Tibial nerve (tissue), 4 donors: Measurements from ENCODE around the gene STK17A. TPM values are rescaled to one million over a fixed set of nuclear protein-coding genes. Genes with fewer than 3 reads are reported as not detected.
"Not testable (repeated sequence)": the region's sequence is repeated elsewhere in the genome, so short reads cannot be mapped to it uniquely, and the experiment has no call there.

Source experiments
- DNase-seq, 2 donors: peaks; one replicate each; pipeline ENCODE4 v3.0.0-alpha.2; 2019; ENCODE audit warnings: low spot score in 2 of 2
- H3K27ac ChIP-seq, 4 donors: fragments of 200-600 bp; sonication (generic) in 3 of 4; one replicate each; pipeline ENCODE4 v1.5.1; 2017 to 2019; ENCODE audit warnings: mild to moderate bottlenecking in 1 of 4
- H3K27me3 ChIP-seq, 2 donors: fragments of 200-600 bp; sonication (generic) in 1 of 2; one replicate each; pipeline versions ENCODE4 v1.5.1 to v1.6.0; 2017 to 2019
- H3K36me3 ChIP-seq, 3 donors: fragments of 200-600 bp; sonication (generic); one replicate each; pipeline ENCODE4 v1.5.1; 2018 to 2019
- H3K4me1 ChIP-seq, 4 donors: fragments of 200-600 bp; sonication (generic) in 3 of 4; one replicate each; pipeline ENCODE4 v1.5.1; 2017 to 2019
- H3K4me3 ChIP-seq, 4 donors: fragments of 200-600 bp; sonication (generic) in 3 of 4; one replicate each; pipeline ENCODE4 v1.5.1; 2017 to 2019; ENCODE audit warnings: mild to moderate bottlenecking in 1 of 4, moderate library complexity in 1 of 4
- H3K9me3 ChIP-seq, 4 donors: fragments of 200-600 bp; sonication (generic) in 3 of 4; one replicate each; pipeline ENCODE4 v1.5.1; 2017 to 2019
- EP300 ChIP-seq, 2 donors: sonication (generic); formaldehyde crosslinking; IDR thresholded peaks; one replicate each; pipeline ENCODE4 v1.6.1; 2017; ENCODE audit warnings: antibody characterized with exemption in 2 of 2, mild to moderate bottlenecking in 1 of 2
- POLR2A ChIP-seq, 2 donors: fragments of 450-650 bp; IDR thresholded peaks; one replicate each; pipeline ENCODE4 v1.6.1; 2017; ENCODE audit warnings: antibody characterized with exemption in 2 of 2, mild to moderate bottlenecking in 2 of 2, moderate library complexity in 2 of 2
- WGBS, 2 donors: methylation state at CpG; one replicate each; pipeline ENCODE4 v1.1.5; 2018; 5-methylcytosine and 5-hydroxymethylcytosine counted together
- total RNA-seq, 4 donors: library from RNA; depleted of rRNA; stranded (reverse); fragments of >200 nt; gene quantifications; one replicate each; pipeline ENCODE4 v1.1.0, GENCODE V29; 2016
- TF ChIP-seq, protein P1 (sequence below), 5 experiments: fragments of 200-600 bp in 3 of 5; fragments of 450-650 bp in 2 of 5; sonication (generic) in 3 of 5; IDR thresholded peaks; one replicate each; pipeline ENCODE4 v1.5.1; 2016 to 2019; ENCODE audit warnings: antibody characterized with exemption in 5 of 5, mild to moderate bottlenecking in 3 of 5, moderate library complexity in 2 of 5

Gene STK17A
- total RNA-seq, 4 donors from 2014 or later, result 9.0 to 23.6 (median 13.5) TPM

DNA sequence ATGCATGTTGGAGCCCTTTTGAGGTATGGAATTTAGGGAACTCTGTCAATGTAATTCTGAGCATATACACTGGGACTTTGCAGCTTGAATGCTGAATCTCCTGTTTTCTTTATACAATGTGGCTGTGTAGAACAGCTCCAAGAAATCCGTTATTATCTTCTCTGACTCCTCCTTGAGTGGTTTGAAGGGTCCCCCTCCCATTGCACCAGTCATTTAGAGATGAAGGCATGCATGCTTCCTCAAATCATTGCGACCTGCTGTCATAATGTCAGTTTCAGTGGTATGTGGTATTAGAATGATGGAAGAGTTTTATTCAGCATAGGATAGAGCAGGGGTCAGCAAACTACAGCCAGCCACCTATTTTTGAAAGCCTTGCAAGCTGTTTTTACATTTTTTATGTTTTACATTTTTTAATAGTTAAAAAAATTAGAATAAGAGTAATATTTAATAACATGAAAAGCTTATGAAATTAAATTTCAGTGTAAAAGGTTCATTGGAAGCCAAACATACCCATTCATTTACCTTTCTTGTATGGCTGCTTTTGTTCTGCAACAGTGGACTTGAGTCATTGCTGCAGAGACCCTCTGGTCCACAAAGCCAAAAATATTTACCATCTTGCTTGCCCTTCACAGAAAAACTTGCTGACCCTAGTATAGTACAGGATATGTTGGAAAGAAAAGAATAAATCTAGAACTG lies 8.1 kb downstream of the STK17A start:
- H3K9me3 ChIP-seq, result no peaks in the 10 kb centered on the region
- TF ChIP-seq POLR2A (IDR thresholded peaks at IDR 0.05) (no peak), EP300 (IDR thresholded peaks at IDR 0.05) (no peak)
- TF ChIP-seq, protein P1, sequence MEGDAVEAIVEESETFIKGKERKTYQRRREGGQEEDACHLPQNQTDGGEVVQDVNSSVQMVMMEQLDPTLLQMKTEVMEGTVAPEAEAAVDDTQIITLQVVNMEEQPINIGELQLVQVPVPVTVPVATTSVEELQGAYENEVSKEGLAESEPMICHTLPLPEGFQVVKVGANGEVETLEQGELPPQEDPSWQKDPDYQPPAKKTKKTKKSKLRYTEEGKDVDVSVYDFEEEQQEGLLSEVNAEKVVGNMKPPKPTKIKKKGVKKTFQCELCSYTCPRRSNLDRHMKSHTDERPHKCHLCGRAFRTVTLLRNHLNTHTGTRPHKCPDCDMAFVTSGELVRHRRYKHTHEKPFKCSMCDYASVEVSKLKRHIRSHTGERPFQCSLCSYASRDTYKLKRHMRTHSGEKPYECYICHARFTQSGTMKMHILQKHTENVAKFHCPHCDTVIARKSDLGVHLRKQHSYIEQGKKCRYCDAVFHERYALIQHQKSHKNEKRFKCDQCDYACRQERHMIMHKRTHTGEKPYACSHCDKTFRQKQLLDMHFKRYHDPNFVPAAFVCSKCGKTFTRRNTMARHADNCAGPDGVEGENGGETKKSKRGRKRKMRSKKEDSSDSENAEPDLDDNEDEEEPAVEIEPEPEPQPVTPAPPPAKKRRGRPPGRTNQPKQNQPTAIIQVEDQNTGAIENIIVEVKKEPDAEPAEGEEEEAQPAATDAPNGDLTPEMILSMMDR (IDR thresholded peaks at IDR 0.05), result no peak
- whole genome bisulfite sequencing, 2 donors, result 45 to 50% methylated on average over 2 of the region's 2 CpGs
- H3K27me3 ChIP-seq, result no peaks in the 10 kb centered on the region
- no peak overlapping the region for H3K27ac ChIP-seq
- H3K4me1 ChIP-seq, result peaks cover 0 to 63% (median 26%) of the 10 kb centered on the region in 4 donors
- H3K4me3 ChIP-seq, result no peak overlapping the region
- H3K36me3 ChIP-seq, result no peaks in the 10 kb centered on the region
- no peak for DNase-seq

DNA sequence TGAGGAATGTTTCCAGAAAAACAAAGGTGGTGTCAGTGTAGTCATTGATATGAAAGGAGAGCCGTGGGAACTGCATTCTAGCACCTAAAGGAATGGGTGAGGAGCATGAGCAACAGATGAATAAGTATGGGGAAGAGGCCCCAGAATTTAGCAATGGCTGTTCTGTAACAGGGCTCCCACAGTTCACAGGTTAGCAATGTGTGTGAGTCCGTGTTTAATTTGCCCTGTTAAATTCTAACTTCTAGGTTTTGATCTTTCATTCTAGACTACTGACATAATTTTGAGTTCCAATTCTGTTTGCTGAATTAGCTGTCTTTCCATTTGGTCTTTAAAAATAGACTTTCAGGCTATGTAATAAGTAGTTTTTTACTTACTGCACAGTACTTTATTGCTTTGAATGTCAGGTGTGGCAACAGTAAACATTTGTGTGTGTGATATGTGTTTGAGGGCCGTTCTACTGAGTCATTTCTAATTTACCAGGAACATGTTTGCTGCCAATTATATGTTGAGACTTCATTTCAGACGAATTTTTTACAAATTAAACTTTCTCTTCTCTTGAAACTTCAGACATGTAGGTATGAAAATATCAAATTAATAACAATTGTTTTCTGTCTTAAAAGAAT lies 8.8 kb downstream of the STK17A start:
- no peak overlapping the region for H3K4me3 ChIP-seq
- H3K4me1 ChIP-seq, result peaks cover 0 to 63% (median 29%) of the 10 kb centered on the region in 4 donors
- no peaks in the 10 kb centered on the region for H3K36me3 ChIP-seq
- 50 to 55% methylated on average over 4 of the region's 4 CpGs for WGBS, 2 donors
- H3K27me3 ChIP-seq, result no peaks in the 10 kb centered on the region
- no peaks in the 10 kb centered on the region for H3K9me3 ChIP-seq
- DNase-seq, result no peak
- TF ChIP-seq EP300 (IDR thresholded peaks at IDR 0.05), result no peak
- TF ChIP-seq, protein P1 (IDR thresholded peaks at IDR 0.05), result no peak
- TF ChIP-seq POLR2A (IDR thresholded peaks at IDR 0.05), result no peak
- peak overlapping the region in 1 of 4 donors; percentile 18 for H3K27ac ChIP-seq

DNA sequence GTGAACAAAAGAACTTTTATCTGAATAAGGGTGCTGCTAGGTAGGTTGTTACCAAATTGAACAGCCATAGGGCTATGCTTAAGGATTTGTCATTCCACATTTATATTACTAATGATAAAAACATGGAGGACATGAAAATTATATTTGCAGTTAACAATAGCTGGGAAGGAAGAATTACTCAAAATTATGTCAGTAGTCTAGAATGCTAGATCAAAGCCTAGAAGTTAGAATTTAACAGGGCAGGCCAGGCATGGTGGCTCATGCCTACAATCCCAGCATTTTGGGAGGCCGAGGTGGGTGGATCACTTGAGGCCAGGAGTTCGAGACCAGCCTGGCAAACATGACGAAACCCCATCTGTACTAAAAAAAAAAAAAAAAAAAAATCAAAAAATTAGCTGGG lies 9.4 kb downstream of the STK17A start:
- Histone ChIP-seq H3K27me3 (no peaks in the 10 kb centered on the region), H3K36me3 (peaks cover 0 to 2% (median 0%) of the 10 kb centered on the region in 3 donors), H3K27ac (peak overlapping the region in 1 of 4 donors; percentile 34), H3K4me3 (no peak overlapping the region), H3K4me1 (peaks cover 0 to 60% (median 29%) of the 10 kb centered on the region in 4 donors), H3K9me3 (no peaks in the 10 kb centered on the region)
- no peak for TF ChIP-seq EP300 (IDR thresholded peaks at IDR 0.05)
- TF ChIP-seq, protein P1 (IDR thresholded peaks at IDR 0.05), result no peak
- no peak for TF ChIP-seq POLR2A (IDR thresholded peaks at IDR 0.05)
- 65 to 72% methylated on average over 3 of the region's 3 CpGs for WGBS, 2 donors
- no peak for DNase-seq

DNA sequence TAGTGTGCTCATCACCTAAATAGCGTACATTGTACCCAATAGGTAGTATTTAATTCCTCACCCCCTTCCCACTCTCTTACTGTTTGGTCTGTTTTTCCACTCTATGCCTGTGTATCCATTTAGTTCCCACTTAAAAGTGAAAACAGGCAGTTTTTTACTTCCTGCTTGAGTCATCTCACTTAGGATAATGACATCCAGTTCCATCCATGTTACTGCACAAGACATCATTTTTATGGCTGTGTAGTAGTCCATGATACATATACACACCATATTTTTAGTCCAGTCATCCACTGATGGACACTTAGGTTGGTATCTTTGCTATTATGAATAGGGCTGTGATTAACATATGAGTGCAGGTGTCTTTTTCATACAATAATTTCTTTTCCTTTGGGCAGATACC lies 10.1 kb downstream of the STK17A start:
- Histone ChIP-seq H3K36me3 (peaks cover 0 to 8% (median 0%) of the 10 kb centered on the region in 3 donors), H3K27me3 (no peaks in the 10 kb centered on the region), H3K9me3 (no peaks in the 10 kb centered on the region), H3K4me1 (peaks cover 0 to 57% (median 29%) of the 10 kb centered on the region in 4 donors), H3K27ac (peak overlapping the region in 1 of 4 donors; percentile 34), H3K4me3 (no peak overlapping the region)
- 93 to 97% methylated on average over 1 of the region's 1 CpG for WGBS, 2 donors
- TF ChIP-seq, protein P1 (IDR thresholded peaks at IDR 0.05), result no peak
- TF ChIP-seq POLR2A (IDR thresholded peaks at IDR 0.05) (no peak), EP300 (IDR thresholded peaks at IDR 0.05) (no peak)
- DNase-seq, result no peak

DNA sequence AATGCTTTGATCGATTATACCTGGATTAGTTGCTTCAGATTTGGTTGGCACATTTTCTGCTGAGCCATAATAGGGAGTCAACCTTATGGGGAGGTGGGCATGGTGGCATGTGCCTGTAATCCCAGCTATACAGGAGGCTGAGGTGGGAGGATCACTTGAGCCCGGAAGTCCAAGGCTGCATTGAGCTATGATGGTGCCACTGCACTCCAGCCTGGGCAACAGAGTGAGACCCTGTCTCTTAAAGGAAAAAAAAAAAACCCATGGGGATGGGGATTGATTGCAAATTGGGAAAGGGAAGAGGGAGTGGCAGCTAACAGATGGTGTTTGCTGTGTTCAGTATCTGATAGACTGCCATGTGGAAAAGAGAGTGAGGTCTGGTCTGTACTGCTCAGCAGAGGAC lies 11.1 kb downstream of the STK17A start:
- peaks cover 0 to 49% (median 24%) of the 10 kb centered on the region in 4 donors for H3K4me1 ChIP-seq
- H3K9me3 ChIP-seq, result no peaks in the 10 kb centered on the region
- H3K27ac ChIP-seq, result no peak overlapping the region
- no peak for DNase-seq
- no peak for TF ChIP-seq POLR2A (IDR thresholded peaks at IDR 0.05)
- TF ChIP-seq, protein P1 (IDR thresholded peaks at IDR 0.05), result no peak
- TF ChIP-seq EP300 (IDR thresholded peaks at IDR 0.05), result no peak
- H3K4me3 ChIP-seq, result no peak overlapping the region
- H3K36me3 ChIP-seq, result peaks cover 0 to 13% (median 0%) of the 10 kb centered on the region in 3 donors
- no peaks in the 10 kb centered on the region for H3K27me3 ChIP-seq
- WGBS, 2 donors, result 89 to 95% methylated on average over 2 of the region's 2 CpGs

DNA sequence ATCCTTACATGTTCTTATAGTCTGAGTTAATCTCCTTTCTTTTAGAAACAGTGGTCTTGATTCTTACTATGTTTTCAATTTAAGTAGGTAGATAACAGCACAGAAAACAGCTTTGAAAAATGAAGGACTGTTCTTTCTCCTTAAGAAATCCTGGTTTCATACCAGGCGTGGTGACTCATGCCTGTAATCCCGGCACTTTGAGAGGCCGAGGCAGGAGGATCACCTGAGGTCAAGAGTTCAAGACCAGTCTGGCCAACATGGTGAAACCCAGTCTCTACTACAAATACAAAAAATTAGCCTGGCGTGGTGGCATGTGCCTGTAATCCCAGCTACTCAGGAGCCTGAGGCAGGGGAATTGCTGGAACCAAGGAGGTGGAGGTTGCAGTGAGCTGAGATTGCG lies 13.5 kb downstream of the STK17A start:
- not testable (repeated sequence) for H3K27me3 ChIP-seq, H3K27ac ChIP-seq, H3K4me3 ChIP-seq, DNase-seq, H3K9me3 ChIP-seq
- Histone ChIP-seq H3K4me1 (peaks cover 0 to 34% (median 13%) of the 10 kb centered on the region in 4 donors), H3K36me3 (peaks cover 0 to 19% (median 3%) of the 10 kb centered on the region in 3 donors)
- WGBS, 2 donors, result 67 to 75% methylated on average over 5 of the region's 5 CpGs
